ENCODE measurements around the gene SMAD7.

GRCh38 chr18:48957616-48958015 lies 6.9 kb upstream of the SMAD7 start:
- TF ChIP-seq CTCF (IDR thresholded peaks at IDR 0.05) (no peak), ZFX (IDR thresholded peaks at IDR 0.05; ENCODE audit: borderline replicate concordance) (no peak)
